ENCODE results near the gene CSF2RB.

The CSF2RB gene

GRCh38 chr22:36963302-36963701 lies 49.9 kb downstream of the CSF2RB start:
- H3K27ac ChIP-seq = no peak overlapping the region
- ChIA-PET CTCF (no interaction called here), POLR2A (ENCODE audit: low non-redundant PET) (no interaction called here)
- DNase-seq (ENCODE audit: low spot score) = no peak
- TF ChIP-seq CTCF (conservative IDR thresholded peaks at IDR 0.05; ENCODE audit: low read depth) = no peak

GRCh38 chr22:36964106-36964505 lies 50.7 kb downstream of the CSF2RB start:
- no peak for TF ChIP-seq CTCF (conservative IDR thresholded peaks at IDR 0.05; ENCODE audit: low read depth)
- POLR2A ChIA-PET (ENCODE audit: low non-redundant PET) = interaction anchor here (0.6 kb wide), 1 partner anchor 11 kb away, joined by 3 read pairs; no protein-coding TSS in a partner anchor
- DNase-seq (ENCODE audit: low spot score) = no peak
- CTCF ChIA-PET = no interaction called here
- no peak overlapping the region for H3K27ac ChIP-seq

- ChIA-PET CTCF (interaction anchor here (1.2 kb wide), 1 partner anchor 13 kb away, joined by 7 read pairs; no protein-coding TSS in a partner anchor), POLR2A (ENCODE audit: low non-redundant PET) (no interaction called here)
- TF ChIP-seq CTCF (conservative IDR thresholded peaks at IDR 0.05; ENCODE audit: low read depth) = no peak
- no peak overlapping the region for H3K27ac ChIP-seq
- no peak for DNase-seq (ENCODE audit: low spot score)
Observed at GRCh38 chr22:36965696-36966095, 52.3 kb downstream of the CSF2RB start.

- no peak for TF ChIP-seq CTCF (conservative IDR thresholded peaks at IDR 0.05; ENCODE audit: low read depth)
- CTCF ChIA-PET = no interaction called here
- no peak for DNase-seq (ENCODE audit: low spot score)
- no peak overlapping the region for H3K27ac ChIP-seq
- POLR2A ChIA-PET (ENCODE audit: low non-redundant PET) = no interaction called here
Observed at GRCh38 chr22:36966851-36967540, 53.6 kb downstream of the CSF2RB start.

- ChIA-PET CTCF (no interaction called here), POLR2A (ENCODE audit: low non-redundant PET) (no interaction called here)
- no peak for TF ChIP-seq CTCF (conservative IDR thresholded peaks at IDR 0.05; ENCODE audit: low read depth)
- no peak overlapping the region for H3K27ac ChIP-seq
- no peak for DNase-seq (ENCODE audit: low spot score)
Observed at GRCh38 chr22:36968249-36968964, 55.0 kb downstream of the CSF2RB start.

- CTCF ChIA-PET = interaction anchor here (0.6 to 1.4 kb wide), 2 partner anchors 65 to 115 kb away, joined by 3 to 4 read pairs; no protein-coding TSS in a partner anchor
- TF ChIP-seq CTCF (conservative IDR thresholded peaks at IDR 0.05; ENCODE audit: low read depth) = no peak
Observed at GRCh38 chr22:36971341-36972125, 58.1 kb downstream of the CSF2RB start.

More at GRCh38 chr22:36971341-36972125, 58.1 kb downstream of the CSF2RB start:
- no peak for DNase-seq (ENCODE audit: low spot score)
- no peak overlapping the region for H3K27ac ChIP-seq
- POLR2A ChIA-PET (ENCODE audit: low non-redundant PET) = no interaction called here
